K562 (cell line): ENCODE measurements around the gene IL6ST. TPM values are rescaled to one million over a fixed set of nuclear protein-coding genes. Genes with fewer than 3 reads are reported as not detected.

Source experiments
- polyA plus RNA-seq, 8 experiments: library from polyadenylated mRNA; depleted of rRNA in 4 of 8; stranded (reverse) in 5 of 8; unstranded in 3 of 8; fragments of >200 nt; fragmentation: Nextera tagmentation in 2 of 8; fragmentation: Illumina TruSeq in 1 of 8; extraction: Ambion mirVana in 2 of 8; extraction: Trizol in 1 of 8; gene quantifications; 2 replicates each; pipeline versions ENCODE4 v1.2.1 to v1.2.3, GENCODE V29; 2011 to 2014; ENCODE audit warnings: inconsistent platforms in 1 of 8, missing spikeins in 1 of 8
- small RNA-seq: library from RNA; depleted of rRNA; stranded (forward); fragments of <200 nt; gene quantifications from one replicate; pipeline ENCODE3, GENCODE V24; 2014
- total RNA-seq, 7 experiments: library from RNA; depleted of rRNA in 6 of 7; stranded (reverse); fragments of >200 nt in 6 of 7; fragmentation: Illumina TruSeq in 2 of 7; extraction: Trizol in 2 of 7; gene quantifications; 2 replicates each; pipeline versions ENCODE4 v1.2.1 to v1.2.3, GENCODE V29; 2011 to 2021; ENCODE audit warnings: low replicate concordance in 1 of 7

IL6ST gene
- total and polyA plus RNA-seq, 9 of the 15 experiments (the other 6 are each of a cell fraction or from before 2014, with no cell fraction given) = 2.0 to 27.0 (median 7.9) TPM

Small RNAs within 50 kb of the gene (small RNA-seq; reads per million reads assigned to genes)
- gene AC016596.1 = not detected
- 0.15 reads per million for gene RF01210

Other genes starting within 250 kb of the IL6ST start
- not detected in 2 replicates for gene IL31RA, start 143.6 kb downstream of the IL6ST start, total RNA-seq (2014; rRNA removed)
- gene IL31RA, start 143.6 kb downstream of the IL6ST start, total RNA-seq (2014; rRNA removed; fragmentation: Illumina TruSeq; extraction: Trizol) = not detected in 2 replicates
- not detected in 2 replicates for gene IL31RA, start 143.6 kb downstream of the IL6ST start, total RNA-seq (2015; rRNA removed; fragmentation: Illumina TruSeq; extraction: Trizol)
- gene IL31RA, start 143.6 kb downstream of the IL6ST start, total RNA-seq (2021) = not detected in 2 replicates
- not detected in 2 replicates for gene IL31RA, start 143.6 kb downstream of the IL6ST start, polyA plus RNA-seq (2011; rRNA removed)
- gene IL31RA, start 143.6 kb downstream of the IL6ST start, polyA plus RNA-seq (2014; fragmentation: Illumina TruSeq; extraction: Trizol) = not detected in 2 replicates
- gene IL31RA, start 143.6 kb downstream of the IL6ST start, polyA plus RNA-seq (2014; fragmentation: Nextera tagmentation; extraction: Ambion mirVana) = not detected
- gene IL31RA, start 143.6 kb downstream of the IL6ST start, polyA plus RNA-seq (2014; rRNA removed) = not detected in 2 replicates
- gene ANKRD55, start 238.4 kb upstream of the IL6ST start, total RNA-seq (2014; rRNA removed) = 4.4 and 4.8 TPM in 2 replicates
- gene ANKRD55, start 238.4 kb upstream of the IL6ST start, total RNA-seq (2014; rRNA removed; fragmentation: Illumina TruSeq; extraction: Trizol) = 3.2 and 3.5 TPM in 2 replicates
- 7.1 and 7.5 TPM in 2 replicates for gene ANKRD55, start 238.4 kb upstream of the IL6ST start, total RNA-seq (2015; rRNA removed; fragmentation: Illumina TruSeq; extraction: Trizol)
- 3.4 and 3.6 TPM in 2 replicates for gene ANKRD55, start 238.4 kb upstream of the IL6ST start, total RNA-seq (2021)
- gene ANKRD55, start 238.4 kb upstream of the IL6ST start, polyA plus RNA-seq (2011; rRNA removed) = 2.3 and 10.6 TPM in 2 replicates
- gene ANKRD55, start 238.4 kb upstream of the IL6ST start, polyA plus RNA-seq (2014; fragmentation: Illumina TruSeq; extraction: Trizol) = 5.8 and 6.5 TPM in 2 replicates
- 10 to 100 TPM in 1 of 2 experiments, 1 to 10 TPM in 1; 10.0 to 10.2 TPM for gene ANKRD55, start 238.4 kb upstream of the IL6ST start, polyA plus RNA-seq (2014; fragmentation: Nextera tagmentation; extraction: Ambion mirVana)
- gene ANKRD55, start 238.4 kb upstream of the IL6ST start, polyA plus RNA-seq (2014; rRNA removed) = 4.6 TPM in 2 replicates